ES-I3 (cell line): ENCODE measurements around the gene TMBIM6.
"Not testable (repeated sequence)": the region's sequence is repeated elsewhere in the genome, so short reads cannot be mapped to it uniquely, and the experiment has no call there.

Experiments
- H3K36me3 ChIP-seq: 2 replicates; pipeline ENCODE4 v1.6.1; 2013; ENCODE audit warnings: mild to moderate bottlenecking, low read length, control low read depth, moderate library complexity; ENCODE audit not compliant: insufficient read depth
- H3K4me1 ChIP-seq: 2 replicates; pipeline ENCODE4 v1.6.1; 2013; ENCODE audit warnings: mild to moderate bottlenecking, control low read depth, low read length; ENCODE audit not compliant: insufficient read depth
- H3K9ac ChIP-seq: 2 replicates; pipeline ENCODE4 v1.6.1; 2013; ENCODE audit warnings: low read depth, mild to moderate bottlenecking, low read length, moderate library complexity
- H3K9me3 ChIP-seq: 2 replicates; pipeline ENCODE4 v1.6.1; 2013; ENCODE audit warnings: mild to moderate bottlenecking, low read length, moderate library complexity; ENCODE audit not compliant: control insufficient read depth, insufficient read depth

TMBIM6 gene

GRCh38 chr12:49777341-49777740 lies 36.0 kb downstream of the TMBIM6 start:
- H3K4me1 ChIP-seq = no peaks in the 10 kb centered on the region
- H3K9me3 ChIP-seq = no peaks in the 10 kb centered on the region
- H3K36me3 ChIP-seq = no peaks in the 10 kb centered on the region
- H3K9ac ChIP-seq = no peak overlapping the region

- H3K36me3 ChIP-seq = no peaks in the 10 kb centered on the region
- H3K9me3 ChIP-seq = no peaks in the 10 kb centered on the region
- no peak overlapping the region for H3K9ac ChIP-seq
- no peaks in the 10 kb centered on the region for H3K4me1 ChIP-seq
Observed at GRCh38 chr12:49777800-49778748, 36.7 kb downstream of the TMBIM6 start.

GRCh38 chr12:49779581-49779980 lies 38.2 kb downstream of the TMBIM6 start:
- no peak overlapping the region for H3K9ac ChIP-seq
- no peaks in the 10 kb centered on the region for H3K36me3 ChIP-seq
- H3K4me1 ChIP-seq = no peaks in the 10 kb centered on the region
- H3K9me3 ChIP-seq = no peaks in the 10 kb centered on the region

GRCh38 chr12:49780914-49781313 lies 39.6 kb downstream of the TMBIM6 start:
- not testable (repeated sequence) for H3K9me3 ChIP-seq, H3K36me3 ChIP-seq, H3K9ac ChIP-seq, H3K4me1 ChIP-seq

GRCh38 chr12:49783917-49784676 lies 42.7 kb downstream of the TMBIM6 start:
- Histone ChIP-seq H3K36me3 (no peaks in the 10 kb centered on the region), H3K4me1 (no peaks in the 10 kb centered on the region), H3K9ac (no peak overlapping the region), H3K9me3 (no peaks in the 10 kb centered on the region)

GRCh38 chr12:49784756-49785409 lies 43.5 kb downstream of the TMBIM6 start:
- H3K9me3 ChIP-seq = no peaks in the 10 kb centered on the region
- no peak overlapping the region for H3K9ac ChIP-seq
- no peaks in the 10 kb centered on the region for H3K36me3 ChIP-seq
- H3K4me1 ChIP-seq = no peaks in the 10 kb centered on the region

- Histone ChIP-seq H3K4me1 (0 out of 2 replicates have a peak, but pooled peaks cover 3% of the 10 kb centered on the region), H3K36me3 (no peaks in the 10 kb centered on the region), H3K9me3 (no peaks in the 10 kb centered on the region), H3K9ac (no peak overlapping the region)
Observed at GRCh38 chr12:49787672-49788071, 46.3 kb downstream of the TMBIM6 start.

GRCh38 chr12:49789992-49790391 lies 48.6 kb downstream of the TMBIM6 start:
- H3K4me1 ChIP-seq = 0 out of 2 replicates have a peak, but pooled peaks cover 3% of the 10 kb centered on the region
- H3K9ac ChIP-seq = no peak overlapping the region
- no peaks in the 10 kb centered on the region for H3K36me3 ChIP-seq
- no peaks in the 10 kb centered on the region for H3K9me3 ChIP-seq

- H3K4me1 ChIP-seq = 0 out of 2 replicates have a peak, but pooled peaks cover 3% of the 10 kb centered on the region
- no peaks in the 10 kb centered on the region for H3K9me3 ChIP-seq
- no peak overlapping the region for H3K9ac ChIP-seq
- no peaks in the 10 kb centered on the region for H3K36me3 ChIP-seq
Observed at GRCh38 chr12:49790741-49791555, 49.6 kb downstream of the TMBIM6 start.

GRCh38 chr12:49791700-49792099 lies 50.3 kb downstream of the TMBIM6 start:
- no peaks in the 10 kb centered on the region for H3K9me3 ChIP-seq
- no peak overlapping the region for H3K9ac ChIP-seq
- H3K36me3 ChIP-seq = no peaks in the 10 kb centered on the region
- H3K4me1 ChIP-seq = 0 out of 2 replicates have a peak, but pooled peaks cover 3% of the 10 kb centered on the region

- 0 out of 2 replicates have a peak, but pooled peaks cover 3% of the 10 kb centered on the region for H3K4me1 ChIP-seq
- H3K9me3 ChIP-seq = no peaks in the 10 kb centered on the region
- H3K9ac ChIP-seq = no peak overlapping the region
- no peaks in the 10 kb centered on the region for H3K36me3 ChIP-seq
Observed at GRCh38 chr12:49792181-49792970, 51.0 kb downstream of the TMBIM6 start.

- Histone ChIP-seq H3K4me1 (0 out of 2 replicates have a peak, but pooled peaks cover 3% of the 10 kb centered on the region), H3K9ac (no peak overlapping the region), H3K36me3 (no peaks in the 10 kb centered on the region; the same call in 1 of the 2 replicates), H3K9me3 (no peaks in the 10 kb centered on the region)
Observed at GRCh38 chr12:49792976-49793580, 51.7 kb downstream of the TMBIM6 start.

GRCh38 chr12:49793620-49794019 lies 52.3 kb downstream of the TMBIM6 start:
- Histone ChIP-seq H3K9me3 (no peaks in the 10 kb centered on the region), H3K9ac (no peak overlapping the region), H3K36me3 (no peaks in the 10 kb centered on the region; the same call in 1 of the 2 replicates), H3K4me1 (0 out of 2 replicates have a peak, but pooled peaks cover 3% of the 10 kb centered on the region)
